PC-3 (cell line): Measurements from ENCODE around the gene BPHL.
"Not testable (repeated sequence)": the region's sequence is repeated elsewhere in the genome, so short reads cannot be mapped to it uniquely, and the experiment has no call there.

Experiments
- EZH2 ChIP-seq: fragments of 300-600 bp; sonication (generic); IDR thresholded peaks from one replicate; pipeline ENCODE4 v1.6.1; 2017; ENCODE audit warnings: antibody characterized with exemption, mild to moderate bottlenecking, low read length; ENCODE audit not compliant: unreplicated experiment
- TF ChIP-seq, protein P1 (sequence below): fragments of 300-600 bp; sonication (generic); conservative IDR thresholded peaks from 2 replicates; pipeline ENCODE4 v1.5.1; 2017; ENCODE audit warnings: antibody characterized with exemption, low read depth, mild to moderate bottlenecking, low read length

DNA sequence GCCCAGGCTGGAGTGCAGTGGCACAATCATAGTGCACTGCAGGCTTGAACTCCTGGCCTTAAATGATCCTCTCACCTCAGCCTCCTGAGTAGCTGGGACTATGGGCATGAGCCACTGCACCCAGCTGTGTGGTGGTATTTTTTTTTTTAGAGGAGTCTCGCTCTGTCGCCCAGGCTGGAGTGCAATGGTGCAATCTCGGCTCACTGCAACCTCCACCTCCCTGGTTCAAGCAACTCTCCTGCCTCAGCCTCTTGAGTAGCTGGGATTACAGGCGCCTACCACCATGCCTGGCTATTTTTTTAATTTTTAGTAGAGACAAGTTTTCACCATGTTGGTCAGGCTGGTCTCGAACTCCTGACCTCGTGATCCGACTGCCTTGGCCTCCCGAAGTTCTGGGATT lies 39.6 kb upstream of the BPHL start:
- TF ChIP-seq EZH2 = not testable (repeated sequence)
- TF ChIP-seq, protein P1, sequence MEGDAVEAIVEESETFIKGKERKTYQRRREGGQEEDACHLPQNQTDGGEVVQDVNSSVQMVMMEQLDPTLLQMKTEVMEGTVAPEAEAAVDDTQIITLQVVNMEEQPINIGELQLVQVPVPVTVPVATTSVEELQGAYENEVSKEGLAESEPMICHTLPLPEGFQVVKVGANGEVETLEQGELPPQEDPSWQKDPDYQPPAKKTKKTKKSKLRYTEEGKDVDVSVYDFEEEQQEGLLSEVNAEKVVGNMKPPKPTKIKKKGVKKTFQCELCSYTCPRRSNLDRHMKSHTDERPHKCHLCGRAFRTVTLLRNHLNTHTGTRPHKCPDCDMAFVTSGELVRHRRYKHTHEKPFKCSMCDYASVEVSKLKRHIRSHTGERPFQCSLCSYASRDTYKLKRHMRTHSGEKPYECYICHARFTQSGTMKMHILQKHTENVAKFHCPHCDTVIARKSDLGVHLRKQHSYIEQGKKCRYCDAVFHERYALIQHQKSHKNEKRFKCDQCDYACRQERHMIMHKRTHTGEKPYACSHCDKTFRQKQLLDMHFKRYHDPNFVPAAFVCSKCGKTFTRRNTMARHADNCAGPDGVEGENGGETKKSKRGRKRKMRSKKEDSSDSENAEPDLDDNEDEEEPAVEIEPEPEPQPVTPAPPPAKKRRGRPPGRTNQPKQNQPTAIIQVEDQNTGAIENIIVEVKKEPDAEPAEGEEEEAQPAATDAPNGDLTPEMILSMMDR = not testable (repeated sequence)
